Common myeloid progenitor, CD34-positive (primary cell): ENCODE data around the gene C1QTNF5.
A peak's percentile ranks its signal among the peaks of the same experiment; 100 is the strongest.

Experiments
- CTCF ChIA-PET: fragments of 350-600 bp; sonication (Branson Sonifier 250); formaldehyde crosslinking; loops from one replicate; lab custom pipeline; 2021; ENCODE audit warnings: antibody characterized with exemption; lab: Charles Lee
- POLR2A ChIA-PET: fragments of 350-600 bp; sonication (Branson Sonifier 250); formaldehyde crosslinking; loops from one replicate; lab custom pipeline; 2021; ENCODE audit warnings: antibody characterized with exemption; lab: Charles Lee
- DNase-seq, 3 donors: peaks; one replicate each; pipeline versions ENCODE4 v3.0.0 to v3.0.0-alpha.2; 2013
- H3K27ac ChIP-seq, 2 experiments: 1 replicate in 1 of 2; 2 replicates in 1 of 2; pipeline ENCODE4 v1.7.0; 2013; ENCODE audit warnings: inconsistent platforms in 2 of 2, low read length in 2 of 2, mild to moderate bottlenecking in 2 of 2, low read depth in 1 of 2, moderate library complexity in 1 of 2; ENCODE audit not compliant: severe bottlenecking in 2 of 2, insufficient read depth in 1 of 2, poor library complexity in 1 of 2
- H3K27me3 ChIP-seq, 5 experiments: replicated peaks in 2 of 5; 1 replicate in 3 of 5; 2 replicates in 2 of 5; pipeline versions ENCODE4 v1.6.1 to v1.7.0; 2013; ENCODE audit warnings: low read length in 4 of 5, mild to moderate bottlenecking in 2 of 5, moderate library complexity in 2 of 5, inconsistent platforms in 1 of 5; ENCODE audit not compliant: insufficient read depth in 5 of 5, control insufficient read depth in 4 of 5
- H3K36me3 ChIP-seq, 4 experiments: 1 replicate in 2 of 4; 2 replicates in 2 of 4; pipeline versions ENCODE4 v1.6.1 to v1.7.0; 2013; ENCODE audit warnings: low read length in 3 of 4, control low read depth in 1 of 4, mild to moderate bottlenecking in 1 of 4; ENCODE audit not compliant: control insufficient read depth in 4 of 4, insufficient read depth in 4 of 4
- H3K4me1 ChIP-seq, 4 experiments: 1 replicate in 3 of 4; 2 replicates in 1 of 4; pipeline versions ENCODE4 v1.6.1 to v1.7.1; 2013; ENCODE audit warnings: low read length in 3 of 4, mild to moderate bottlenecking in 3 of 4, control low read depth in 1 of 4, inconsistent platforms in 1 of 4, moderate library complexity in 1 of 4; ENCODE audit not compliant: control insufficient read depth in 4 of 4, insufficient read depth in 4 of 4; ENCODE audit errors: control extremely low read depth in 1 of 4
- H3K4me3 ChIP-seq, 7 experiments: 1 replicate in 4 of 7; 2 replicates in 3 of 7; pipeline versions ENCODE4 v1.5.1 to v1.7.0; 2013; ENCODE audit warnings: mild to moderate bottlenecking in 7 of 7, low read length in 6 of 7, moderate library complexity in 6 of 7, inconsistent platforms in 2 of 7, low read depth in 2 of 7, control low read depth in 1 of 7; ENCODE audit not compliant: insufficient read depth in 4 of 7, control insufficient read depth in 1 of 7; ENCODE audit errors: extremely low read depth in 1 of 7
- H3K9me3 ChIP-seq, 5 experiments: 1 replicate in 4 of 5; 2 replicates in 1 of 5; pipeline versions ENCODE4 v1.6.1 to v1.7.1; 2013; ENCODE audit warnings: low read length in 4 of 5, mild to moderate bottlenecking in 2 of 5, inconsistent platforms in 1 of 5, low read depth in 1 of 5, moderate library complexity in 1 of 5; ENCODE audit not compliant: control insufficient read depth in 4 of 5, insufficient read depth in 2 of 5; ENCODE audit errors: control extremely low read depth in 1 of 5
- WGBS: methylation state at CpG from one replicate; pipeline ENCODE4 v1.1.5; 2013; ENCODE audit not compliant: insufficient coverage; 5-methylcytosine and 5-hydroxymethylcytosine counted together

C1QTNF5 gene

DNA sequence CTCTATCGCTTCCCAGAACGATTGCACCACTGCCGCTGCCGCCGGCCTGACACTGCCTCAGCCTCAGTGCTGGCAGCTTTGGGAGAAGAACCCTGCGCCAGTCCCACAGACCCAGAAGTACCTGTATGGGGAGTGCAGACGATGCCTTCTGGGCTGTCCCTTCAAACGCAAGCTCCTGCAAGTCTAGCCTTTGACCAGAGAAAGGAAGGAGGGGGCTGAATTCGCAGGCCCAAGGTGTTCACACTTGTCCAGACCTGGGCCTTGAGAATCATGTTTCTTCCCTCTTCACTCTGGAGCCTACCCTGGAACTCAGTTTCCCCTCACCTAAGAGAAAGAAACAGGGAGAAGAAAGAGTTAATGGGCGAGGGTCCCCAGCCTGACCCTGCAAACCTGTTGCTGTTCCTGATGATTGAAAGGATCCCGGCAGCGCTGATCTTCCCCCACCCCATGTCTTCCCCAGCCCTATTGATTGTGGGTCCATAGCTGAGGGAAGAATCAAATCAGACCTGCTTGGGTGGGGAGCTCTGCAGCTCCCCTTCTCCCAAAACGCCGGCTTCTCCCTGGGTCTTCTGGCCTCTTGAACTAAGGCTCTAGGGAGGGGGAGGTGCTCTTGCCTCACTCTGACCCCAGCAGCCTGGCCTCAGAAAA is 23.0 kb downstream of the C1QTNF5 start:
- WGBS: 72% methylated on average over 5 of the region's 14 CpGs
- ChIA-PET CTCF (interaction anchor here (4.1 kb wide), 1 partner anchor 10 kb away, joined by 20 read pairs; no protein-coding TSS in a partner anchor), POLR2A (interaction anchor here (2.0 kb wide), 1 partner anchor 10 kb away, joined by 6 read pairs; no protein-coding TSS in a partner anchor)
- Histone ChIP-seq H3K27ac (peak overlapping the region in 1 of 2 experiments; percentile 43), H3K4me1 (peaks cover 0 to 48% (median 42%) of the 10 kb centered on the region in 4 experiments), H3K4me3 (peak overlapping the region in 2 of 7 experiments; percentile 26 to 52), H3K27me3 (peaks cover 0 to 67% (median 39%) of the 10 kb centered on the region in 5 experiments), H3K36me3 (no peaks in the 10 kb centered on the region), H3K9me3 (no peaks in the 10 kb centered on the region)
- DNase-seq: no peak

DNA sequence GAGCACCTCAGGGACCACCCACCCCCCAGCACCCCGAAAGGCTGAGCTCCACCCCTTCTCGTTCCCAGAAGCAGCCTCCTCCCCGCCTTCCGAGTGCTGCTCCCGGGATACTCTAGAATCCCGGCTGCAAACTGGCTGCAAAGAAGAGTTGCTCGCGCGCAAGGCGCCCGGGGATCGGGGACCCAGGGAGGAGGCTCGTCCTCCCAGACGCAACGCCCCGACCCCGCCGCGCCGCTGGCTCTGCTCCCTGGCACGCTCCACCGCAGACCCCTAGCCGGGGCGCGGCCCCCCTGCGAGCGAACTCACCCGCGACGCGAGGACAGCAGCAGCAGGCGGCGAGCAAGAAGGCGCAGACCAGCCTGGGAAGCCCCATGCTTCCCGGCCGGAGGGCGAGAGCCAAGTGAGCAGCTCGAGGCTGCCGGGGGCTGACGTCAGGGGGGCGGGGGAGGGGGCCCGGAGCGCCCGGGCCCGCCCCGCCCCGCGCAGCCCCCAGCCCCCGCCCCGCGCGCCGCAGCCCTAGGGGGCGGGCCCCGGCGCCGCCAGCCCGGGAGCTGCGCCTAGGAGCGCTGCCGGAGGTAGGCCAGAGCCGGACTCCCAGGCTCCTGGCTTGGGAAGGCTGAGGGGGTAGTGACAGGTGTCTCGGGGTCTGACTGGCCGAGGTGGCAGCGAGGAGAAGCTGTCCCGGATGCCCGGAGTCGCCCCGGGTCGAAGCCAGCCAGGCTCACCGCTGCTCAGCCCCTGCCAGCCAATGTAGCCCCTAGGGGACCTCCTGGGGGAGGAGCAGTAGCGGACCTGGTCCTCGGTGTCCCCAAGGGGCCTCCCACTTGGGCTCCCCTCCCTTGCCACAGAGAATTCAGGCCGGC is 23.7 kb downstream of the C1QTNF5 start, which contains the start of gene MCAM:
Gene MCAM (minus strand): TSS at position 402 of the 863 bp plus-strand sequence. CDS start 29 bp downstream, at position 373.
- peak within 1 kb of the TSS in 1 of 2 experiments; percentile 43 for H3K27ac ChIP-seq
- peaks cover 0 to 46% (median 40%) of the 10 kb centered on the region in 4 experiments for H3K4me1 ChIP-seq
- 2% methylated on average over 61 of the region's 74 CpGs for WGBS
- H3K36me3 ChIP-seq: no peaks in the 10 kb centered on the region
- DNase-seq: peak in 2 of 3 donors; percentile 51 to 60
- H3K4me3 ChIP-seq: peak within 1 kb of the TSS in 6 of 7 experiments; percentile 10 to 66 (median 53)
- peaks cover 0 to 70% (median 42%) of the 10 kb centered on the region in 5 experiments for H3K27me3 ChIP-seq
- CTCF ChIA-PET: interaction anchor here (1.1 to 4.1 kb wide), 3 partner anchors 10 to 32 kb away, joined by 3 to 20 read pairs (median 15); no protein-coding TSS in a partner anchor
- POLR2A ChIA-PET: no interaction called here
- no peaks in the 10 kb centered on the region for H3K9me3 ChIP-seq

DNA sequence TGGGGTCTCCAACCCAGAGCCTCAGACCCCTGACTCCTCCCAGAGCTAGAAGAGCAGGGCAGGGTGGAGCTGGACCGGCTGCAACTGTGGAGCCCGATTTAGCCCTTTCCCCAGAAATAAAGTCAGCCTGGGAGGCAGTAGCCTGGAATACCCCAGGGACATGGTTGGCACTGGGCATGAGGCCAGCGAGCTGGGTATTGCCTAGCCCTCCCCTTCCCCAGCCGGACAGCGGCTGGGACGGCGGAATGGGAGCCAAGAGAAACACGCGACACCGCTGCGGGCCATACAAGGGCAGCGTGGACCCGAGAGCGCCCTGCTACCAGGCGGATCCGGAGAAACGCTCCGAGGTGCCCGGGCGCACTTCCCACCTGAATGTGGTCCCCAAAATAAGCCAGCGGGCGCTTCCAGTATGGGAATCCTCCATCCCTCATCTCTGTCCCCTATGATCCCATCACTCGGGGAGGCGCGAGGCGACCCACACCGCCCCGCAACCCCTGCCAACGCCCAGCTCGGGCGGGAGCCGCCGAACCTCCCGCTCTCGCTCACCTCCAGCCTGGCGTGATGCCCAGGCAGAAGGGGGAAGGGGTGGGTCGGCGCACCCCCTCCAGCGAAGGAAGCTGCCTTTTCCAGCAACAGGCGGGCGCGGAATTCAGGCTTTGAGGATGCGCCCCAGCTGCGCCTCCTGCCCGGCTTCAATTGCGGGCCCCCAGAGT is 24.5 kb downstream of the C1QTNF5 start:
- peaks cover 0 to 40% (median 33%) of the 10 kb centered on the region in 4 experiments for H3K4me1 ChIP-seq
- ChIA-PET POLR2A (no interaction called here), CTCF (interaction anchor here (1.0 to 4.1 kb wide), 6 partner anchors 9 to 251 kb away, joined by 3 to 20 read pairs (median 5); no protein-coding TSS in a partner anchor)
- WGBS: 1% methylated on average over 27 of the region's 46 CpGs
- H3K36me3 ChIP-seq: no peaks in the 10 kb centered on the region
- H3K27ac ChIP-seq: no peak overlapping the region
- peak in 1 of 3 donors; percentile 19 for DNase-seq
- H3K27me3 ChIP-seq: peaks cover 0 to 70% (median 42%) of the 10 kb centered on the region in 5 experiments
- H3K4me3 ChIP-seq: peak overlapping the region in 6 of 7 experiments; percentile 10 to 66 (median 53)
- no peaks in the 10 kb centered on the region for H3K9me3 ChIP-seq

DNA sequence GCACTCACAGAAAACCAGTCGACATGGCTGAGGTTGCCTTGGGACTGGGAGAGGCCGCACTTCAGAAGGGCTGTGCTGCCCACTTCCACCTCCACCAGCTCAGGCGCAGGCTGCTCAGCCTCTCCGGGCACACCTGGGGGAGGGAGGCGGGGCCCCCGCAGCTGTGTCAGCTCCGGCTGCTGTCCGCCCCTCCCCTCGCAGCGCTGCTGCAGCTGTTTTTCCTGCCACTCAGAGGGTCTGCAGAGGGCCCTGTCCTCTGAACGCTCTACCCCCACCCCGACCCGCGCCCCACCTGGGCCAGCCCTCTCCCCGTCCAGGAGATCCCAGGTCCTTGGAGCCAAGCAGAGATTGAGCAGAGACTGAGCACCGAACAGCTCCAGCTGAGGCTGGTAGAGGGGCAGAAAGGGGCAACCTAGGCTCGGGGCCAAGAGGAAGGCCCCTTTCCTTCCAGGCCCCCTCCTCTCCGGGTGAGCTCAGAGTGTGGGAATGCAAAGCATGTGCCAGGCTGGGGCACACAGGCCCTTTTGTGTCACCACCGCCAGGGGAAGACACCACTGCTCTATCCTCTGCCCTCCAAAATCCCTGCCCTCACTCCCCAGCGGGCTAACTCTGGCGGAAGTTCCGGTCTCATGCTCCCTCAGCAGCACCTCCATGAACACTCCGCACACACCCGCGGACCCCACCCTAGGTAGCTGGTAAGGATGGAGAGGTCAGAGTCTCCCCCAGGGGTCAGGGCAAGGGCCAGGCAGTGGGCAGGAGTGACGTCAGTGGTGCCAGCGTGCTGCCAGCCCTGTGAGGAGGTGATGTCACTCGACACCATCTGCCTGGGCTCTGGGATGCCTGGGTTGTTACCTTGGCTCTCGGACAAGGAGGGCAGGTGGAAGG is 25.3 kb downstream of the C1QTNF5 start:
- CTCF ChIA-PET: interaction anchor here (0.8 to 4.1 kb wide), 10 partner anchors 8 to 250 kb away, joined by 3 to 20 read pairs (median 3); no protein-coding TSS in a partner anchor

DNA sequence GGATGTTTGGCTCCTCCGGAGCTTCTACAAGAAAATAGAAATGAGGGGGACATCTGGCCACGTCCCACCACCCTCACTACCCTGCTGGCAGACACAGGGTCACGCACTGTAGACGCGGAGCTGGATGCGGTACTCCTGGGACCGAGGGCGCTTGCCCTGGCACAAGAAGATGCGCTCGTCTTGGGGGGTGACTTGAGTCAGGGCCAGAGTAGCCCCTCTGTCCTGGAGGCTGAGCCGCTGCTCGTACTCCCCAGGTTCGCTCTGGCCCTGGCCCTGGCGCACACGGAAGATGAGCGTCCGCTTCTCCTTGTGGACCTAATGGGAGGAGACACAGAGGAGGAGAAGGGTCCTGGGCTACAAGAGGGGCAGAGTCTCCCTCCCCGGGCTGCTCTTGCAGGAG is 26.0 kb downstream of the C1QTNF5 start:
- no peak for DNase-seq
- H3K27me3 ChIP-seq: peaks cover 0 to 60% (median 42%) of the 10 kb centered on the region in 5 experiments
- peaks cover 0 to 30% (median 26%) of the 10 kb centered on the region in 4 experiments for H3K4me1 ChIP-seq
- H3K36me3 ChIP-seq: no peaks in the 10 kb centered on the region
- POLR2A ChIA-PET: no interaction called here
- no peak overlapping the region for H3K27ac ChIP-seq
- 85% methylated on average over 13 of the region's 18 CpGs for WGBS
- H3K4me3 ChIP-seq: no peak overlapping the region
- H3K9me3 ChIP-seq: no peaks in the 10 kb centered on the region
- CTCF ChIA-PET: interaction anchor here (1.0 to 3.7 kb wide), 7 partner anchors 9 to 54 kb away, joined by 3 to 15 read pairs (median 3); no protein-coding TSS in a partner anchor

More for the DNA sequence above, 25.3 kb downstream of the C1QTNF5 start:
- Histone ChIP-seq H3K9me3 (no peaks in the 10 kb centered on the region), H3K27ac (no peak overlapping the region), H3K27me3 (peaks cover 0 to 66% (median 42%) of the 10 kb centered on the region in 5 experiments), H3K36me3 (no peaks in the 10 kb centered on the region), H3K4me3 (peak overlapping the region in 6 of 7 experiments; percentile 9 to 66 (median 52)), H3K4me1 (peaks cover 0 to 32% (median 27%) of the 10 kb centered on the region in 4 experiments)
- 6% methylated on average over 19 of the region's 29 CpGs for WGBS
- DNase-seq: peak in 2 of 3 donors; percentile 60 to 70
- POLR2A ChIA-PET: no interaction called here
